ENCODE measurements around the gene MAPK4. TPM values are rescaled to one million over a fixed set of nuclear protein-coding genes. Genes with fewer than 3 reads are reported as not detected.

MAPK4 gene
- total and polyA plus RNA-seq, 2 donors from 2014 or later: 9.0 to 9.2 TPM

- H3K27ac ChIP-seq (ENCODE audit: low read depth in 2 of 2, low read length in 2 of 2): no peak overlapping the region
- H3K9ac ChIP-seq (ENCODE audit: low read length in 3 of 3): no peak overlapping the region
- TF ChIP-seq CTCF (IDR thresholded peaks at IDR 0.05; ENCODE audit: borderline replicate concordance, extremely low read depth, insufficient read depth): no peak
- FAIRE-seq (no peak), DNase-seq (peak in 4 of 5 donors; percentile 50 to 79 (median 70))
- no peaks in the 10 kb centered on the region for H3K9me3 ChIP-seq (ENCODE audit: control insufficient read depth in 2 of 3, insufficient read depth in 1 of 3, low read length in 3 of 3)
- no peak overlapping the region for H3K4me3 ChIP-seq (ENCODE audit: low read length in 3 of 3)
- no peaks in the 10 kb centered on the region for H3K27me3 ChIP-seq (ENCODE audit: control insufficient read depth, insufficient read depth, low read length)
- H3K4me1 ChIP-seq (ENCODE audit: control insufficient read depth in 2 of 3, insufficient read depth in 2 of 3, low read depth in 1 of 3, low read length in 3 of 3): no peaks in the 10 kb centered on the region
- intact Hi-C loops (cut with DNase I): no loop called here
- H3K36me3 ChIP-seq (ENCODE audit: control insufficient read depth in 2 of 3, insufficient read depth in 3 of 3, low read length in 3 of 3): no peaks in the 10 kb centered on the region
Measured at GRCh38 chr18:50724751-50725151, 164.9 kb downstream of the MAPK4 start.

- Histone ChIP-seq H3K4me1 (ENCODE audit: control insufficient read depth in 2 of 3, insufficient read depth in 2 of 3, low read depth in 1 of 3, low read length in 3 of 3) (no peaks in the 10 kb centered on the region), H3K9me3 (ENCODE audit: control insufficient read depth in 2 of 3, insufficient read depth in 1 of 3, low read length in 3 of 3) (no peaks in the 10 kb centered on the region), H3K36me3 (ENCODE audit: control insufficient read depth in 2 of 3, insufficient read depth in 3 of 3, low read length in 3 of 3) (no peaks in the 10 kb centered on the region), H3K4me3 (ENCODE audit: low read length in 3 of 3) (no peak overlapping the region), H3K27me3 (ENCODE audit: control insufficient read depth, insufficient read depth, low read length) (no peaks in the 10 kb centered on the region), H3K27ac (ENCODE audit: low read depth in 2 of 2, low read length in 2 of 2) (no peak overlapping the region), H3K9ac (ENCODE audit: low read length in 3 of 3) (no peak overlapping the region)
- DNase-seq: no peak
- FAIRE-seq: no peak
- intact Hi-C loops (cut with DNase I): no loop called here
- TF ChIP-seq CTCF (IDR thresholded peaks at IDR 0.05; ENCODE audit: borderline replicate concordance, extremely low read depth, insufficient read depth): no peak
Measured at GRCh38 chr18:50726960-50727589, 167.2 kb downstream of the MAPK4 start.

- no peak overlapping the region for H3K4me3 ChIP-seq (ENCODE audit: low read length in 3 of 3)
- H3K9me3 ChIP-seq (ENCODE audit: control insufficient read depth in 2 of 3, insufficient read depth in 1 of 3, low read length in 3 of 3): no peaks in the 10 kb centered on the region
- intact Hi-C loops (cut with DNase I): no loop called here
- no peaks in the 10 kb centered on the region for H3K27me3 ChIP-seq (ENCODE audit: control insufficient read depth, insufficient read depth, low read length)
- no peak overlapping the region for H3K9ac ChIP-seq (ENCODE audit: low read length in 3 of 3)
- TF ChIP-seq CTCF (IDR thresholded peaks at IDR 0.05; ENCODE audit: borderline replicate concordance, extremely low read depth, insufficient read depth): no peak
- no peaks in the 10 kb centered on the region for H3K36me3 ChIP-seq (ENCODE audit: control insufficient read depth in 2 of 3, insufficient read depth in 3 of 3, low read length in 3 of 3)
- DNase-seq: no peak
- H3K4me1 ChIP-seq (ENCODE audit: control insufficient read depth in 2 of 3, insufficient read depth in 2 of 3, low read depth in 1 of 3, low read length in 3 of 3): no peaks in the 10 kb centered on the region
- no peak for FAIRE-seq
- no peak overlapping the region for H3K27ac ChIP-seq (ENCODE audit: low read depth in 2 of 2, low read length in 2 of 2)
Measured at GRCh38 chr18:50727721-50728471, 168.0 kb downstream of the MAPK4 start.
